H9 (cell line): Measurements from ENCODE around the gene RBKS. TPM values are rescaled to one million over a fixed set of nuclear protein-coding genes. Genes with fewer than 3 reads are reported as not detected.

Experiments used
- DNase-seq: peaks from one replicate; pipeline ENCODE4 v3.0.0-alpha.2; 2017
- H2AFZ ChIP-seq: one replicate; pipeline ENCODE4 v1.6.1; 2013; ENCODE audit warnings: mild to moderate bottlenecking, low read length, control low read depth, moderate library complexity
- H2AK5ac ChIP-seq: 2 replicates; pipeline ENCODE4 v1.6.1; 2013; ENCODE audit warnings: low read length, control low read depth, mixed read lengths; ENCODE audit not compliant: insufficient read length
- H2BK120ac ChIP-seq: one replicate; pipeline ENCODE4 v1.6.1; 2013; ENCODE audit warnings: low read depth, mild to moderate bottlenecking, low read length, control low read depth, inconsistent platforms; ENCODE audit not compliant: poor library complexity, severe bottlenecking
- H2BK12ac ChIP-seq: 2 replicates; pipeline ENCODE4 v1.6.1; 2013; ENCODE audit warnings: low read length, control low read depth, mixed read lengths, low read depth; ENCODE audit not compliant: insufficient read length
- H2BK15ac ChIP-seq: 2 replicates; pipeline ENCODE4 v1.6.1; 2013; ENCODE audit warnings: low read depth, low read length, control low read depth
- H2BK20ac ChIP-seq: one replicate; pipeline ENCODE4 v1.6.1; 2013; ENCODE audit warnings: low read depth, mild to moderate bottlenecking, low read length, control low read depth, inconsistent platforms; ENCODE audit not compliant: poor library complexity, severe bottlenecking
- H2BK5ac ChIP-seq: 2 replicates; pipeline ENCODE4 v1.6.1; 2013; ENCODE audit warnings: low read length, control low read depth, mixed read lengths; ENCODE audit not compliant: insufficient read length
- H3K14ac ChIP-seq: 2 replicates; pipeline ENCODE4 v1.6.1; 2013; ENCODE audit warnings: low read length, control low read depth; ENCODE audit not compliant: insufficient read depth
- H3K18ac ChIP-seq: 2 replicates; pipeline ENCODE4 v1.6.1; 2013; ENCODE audit warnings: low read depth, mild to moderate bottlenecking, mixed read lengths, low read length, control low read depth; ENCODE audit not compliant: insufficient read length
- H3K23ac ChIP-seq: 2 replicates; pipeline ENCODE4 v1.6.1; 2013; ENCODE audit warnings: low read length, control low read depth, mixed read lengths, low read depth; ENCODE audit not compliant: insufficient read length
- H3K23me2 ChIP-seq: 2 replicates; pipeline ENCODE4 v1.6.1; 2013; ENCODE audit warnings: low read depth, mild to moderate bottlenecking, mixed read lengths, low read length, control low read depth; ENCODE audit not compliant: insufficient read length, poor library complexity, severe bottlenecking
- H3K27ac ChIP-seq: 2 replicates; pipeline ENCODE4 v1.5.1; 2013; ENCODE audit warnings: low read length, control low read depth, mixed read lengths, low read depth; ENCODE audit not compliant: insufficient read length
- H3K27me3 ChIP-seq: 2 replicates; pipeline ENCODE4 v1.6.1; 2013; ENCODE audit warnings: low read length, control low read depth, inconsistent platforms; ENCODE audit not compliant: insufficient read depth
- H3K4ac ChIP-seq: 2 replicates; pipeline ENCODE4 v1.6.1; 2013; ENCODE audit warnings: low read depth, mild to moderate bottlenecking, control low read depth, inconsistent platforms, low read length, moderate library complexity
- H3K4me1 ChIP-seq: 2 replicates; pipeline ENCODE4 v1.6.1; 2013; ENCODE audit warnings: low read length, control low read depth, inconsistent platforms; ENCODE audit not compliant: insufficient read depth
- H3K4me2 ChIP-seq: 2 replicates; pipeline ENCODE4 v1.6.1; 2013; ENCODE audit warnings: low read length, control low read depth, mixed read lengths; ENCODE audit not compliant: insufficient read length, insufficient read depth
- H3K56ac ChIP-seq: 2 replicates; pipeline ENCODE4 v1.6.1; 2013; ENCODE audit warnings: low read depth, mild to moderate bottlenecking, mixed read lengths, low read length, control low read depth; ENCODE audit not compliant: insufficient read length
- H3K79me1 ChIP-seq: 2 replicates; pipeline ENCODE4 v1.6.1; 2013; ENCODE audit warnings: low read depth, mild to moderate bottlenecking, moderate library complexity, low read length, control low read depth, inconsistent platforms; ENCODE audit not compliant: insufficient read depth, poor library complexity, severe bottlenecking
- H3K79me2 ChIP-seq: 2 replicates; pipeline ENCODE4 v1.6.1; 2013; ENCODE audit warnings: low read length, control low read depth, inconsistent platforms; ENCODE audit not compliant: insufficient read depth
- H3K9ac ChIP-seq: 2 replicates; pipeline ENCODE4 v1.6.1; 2013; ENCODE audit warnings: low read length, control low read depth, mixed read lengths; ENCODE audit not compliant: insufficient read length; ENCODE audit errors: extremely low read depth
- H3K9me3 ChIP-seq: one replicate; pipeline ENCODE4 v1.6.1; 2013; ENCODE audit warnings: low read depth, low read length, inconsistent platforms; ENCODE audit not compliant: control insufficient read depth
- H3T11ph ChIP-seq: one replicate; pipeline ENCODE4 v1.6.1; 2013; ENCODE audit warnings: mild to moderate bottlenecking, low read length, control low read depth, inconsistent platforms
- H4K20me1 ChIP-seq: one replicate; pipeline ENCODE4 v1.6.1; 2013; ENCODE audit not compliant: control insufficient read depth, insufficient read length, insufficient read depth
- H4K5ac ChIP-seq: 2 replicates; pipeline ENCODE4 v1.6.1; 2013; ENCODE audit warnings: low read depth, mild to moderate bottlenecking, mixed read lengths, low read length, control low read depth; ENCODE audit not compliant: insufficient read length
- H4K8ac ChIP-seq: replicated peaks from 2 replicates; pipeline ENCODE4 v1.6.1; 2013; ENCODE audit warnings: low read length, control low read depth, mixed read lengths, low read depth; ENCODE audit not compliant: insufficient read length
- H4K91ac ChIP-seq: 2 replicates; pipeline ENCODE4 v1.6.1; 2013; ENCODE audit warnings: low read depth, mild to moderate bottlenecking, moderate library complexity, mixed read lengths, low read length, control low read depth; ENCODE audit not compliant: insufficient read length
- H3K27ac Mint-ChIP-seq, 3 experiments: 2 replicates in 2 of 3; 3 replicates in 1 of 3; pipeline ENCODE4 v1.8.0; 2020 to 2021; ENCODE audit warnings: mixed read lengths in 3 of 3, mild to moderate bottlenecking in 1 of 3, moderate library complexity in 1 of 3
- H3K27me3 Mint-ChIP-seq: 2 replicates; pipeline ENCODE4 v1.8.0; 2021; ENCODE audit warnings: low read depth, mild to moderate bottlenecking, moderate library complexity, mixed read lengths
- H3K36me3 Mint-ChIP-seq, 3 experiments: 2 replicates in 2 of 3; 3 replicates in 1 of 3; pipeline ENCODE4 v1.8.0; 2020 to 2021; ENCODE audit warnings: low read depth in 3 of 3, mixed read lengths in 3 of 3; ENCODE audit not compliant: insufficient read depth in 1 of 3
- H3K4me1 Mint-ChIP-seq, 2 experiments: 2 replicates each; pipeline ENCODE4 v1.8.0; 2020; ENCODE audit warnings: mixed read lengths in 2 of 2
- H3K4me3 Mint-ChIP-seq, 2 experiments: 2 replicates in 1 of 2; 3 replicates in 1 of 2; pipeline ENCODE4 v1.8.0; 2020 to 2021; ENCODE audit warnings: mild to moderate bottlenecking in 2 of 2, mixed read lengths in 2 of 2, moderate library complexity in 1 of 2
- H3K9me3 Mint-ChIP-seq, 2 experiments: 2 replicates in 1 of 2; 3 replicates in 1 of 2; pipeline ENCODE4 v1.8.0; 2020; ENCODE audit warnings: mild to moderate bottlenecking in 2 of 2, mixed read lengths in 2 of 2, moderate library complexity in 1 of 2
- CTCF ChIP-seq: fragments of 200-600 bp; sonication (generic); conservative IDR thresholded peaks from 3 replicates; pipeline ENCODE4 v1.8.0; 2021; ENCODE audit warnings: antibody characterized with exemption, mild to moderate bottlenecking
- WGBS: extraction: QIAGEN DNeasy Blood & Tissue Kit; methylation state at CpG from one replicate; pipeline ENCODE4 v1.1.7; 2013; ENCODE audit warnings: missing lambda C conversion rate, low lambda C conversion rate, mixed read lengths; ENCODE audit not compliant: insufficient read length; ENCODE audit errors: extremely low coverage; 5-methylcytosine and 5-hydroxymethylcytosine counted together
- total RNA-seq: library from RNA; stranded (reverse); gene quantifications from 2 replicates; pipeline ENCODE4 v1.2.1, GENCODE V29; 2021

Gene RBKS
- total RNA-seq, 1 experiment from 2014 or later = 2.3 TPM

GRCh38 chr2:27906074-27906473, 15.9 kb upstream of the RBKS start:
- DNase-seq = no peak
- no peaks in the 10 kb centered on the region for H3K27me3 ChIP-seq
- H4K5ac ChIP-seq = no peak overlapping the region
- no peak overlapping the region for H3K56ac ChIP-seq
- H3K79me2 ChIP-seq = 0 out of 2 replicates have a peak, but pooled peaks cover 2% of the 10 kb centered on the region
- no peak overlapping the region for H4K8ac ChIP-seq
- no peak overlapping the region for H3T11ph ChIP-seq
- H3K9ac ChIP-seq = no peak overlapping the region
- H3K79me1 ChIP-seq = no peaks in the 10 kb centered on the region
- Mint-ChIP-seq H3K36me3 (no peaks in the 10 kb centered on the region), H3K27me3 (no peaks in the 10 kb centered on the region), H3K4me3 (no peak overlapping the region), H3K4me1 (peaks cover 8% of the 10 kb centered on the region in 2 experiments), H3K27ac (peak overlapping the region in 1 of 3 experiments; percentile 7; a peak in 1 of 7 replicates), H3K9me3 (no peaks in the 10 kb centered on the region)
- H2BK12ac ChIP-seq = no peak overlapping the region
- H2BK15ac ChIP-seq = no peak overlapping the region
- no peaks in the 10 kb centered on the region for H4K20me1 ChIP-seq
- H2AFZ ChIP-seq = no peak overlapping the region
- H3K23me2 ChIP-seq = no peaks in the 10 kb centered on the region
- no peak overlapping the region for H3K23ac ChIP-seq
- no peak for TF ChIP-seq CTCF
- no peak overlapping the region for H3K14ac ChIP-seq
- H3K27ac ChIP-seq = no peak overlapping the region
- no peak overlapping the region for H4K91ac ChIP-seq
- no peak overlapping the region for H3K18ac ChIP-seq
- H2BK5ac ChIP-seq = no peak overlapping the region
- no peak overlapping the region for H2AK5ac ChIP-seq
- H3K4ac ChIP-seq = no peak overlapping the region
- no peak overlapping the region for H3K4me2 ChIP-seq
- no peaks in the 10 kb centered on the region for H3K4me1 ChIP-seq
- WGBS = no CpG with 5 or more reads among the region's 1 CpG
- H2BK20ac ChIP-seq = no peak overlapping the region
- no peak overlapping the region for H2BK120ac ChIP-seq
- H3K9me3 ChIP-seq = no peaks in the 10 kb centered on the region
